OCI-LY3 (cell line): ENCODE results near the gene NEK10.

Experiments
- EZH2phosphoT487 ChIP-seq: fragments of 200-600 bp; shearing (Covaris generic); IDR thresholded peaks from 2 replicates; pipeline ENCODE4 v1.6.1; 2018; ENCODE audit warnings: antibody characterized with exemption, mixed run types, low read depth
- TF ChIP-seq, protein P1 (sequence below): fragments of 200-600, 300-600 bp; sonication (generic); IDR thresholded peaks from 2 replicates; pipeline ENCODE4 v1.5.1; 2014; ENCODE audit warnings: antibody characterized with exemption, low read length, low read depth

DNA sequence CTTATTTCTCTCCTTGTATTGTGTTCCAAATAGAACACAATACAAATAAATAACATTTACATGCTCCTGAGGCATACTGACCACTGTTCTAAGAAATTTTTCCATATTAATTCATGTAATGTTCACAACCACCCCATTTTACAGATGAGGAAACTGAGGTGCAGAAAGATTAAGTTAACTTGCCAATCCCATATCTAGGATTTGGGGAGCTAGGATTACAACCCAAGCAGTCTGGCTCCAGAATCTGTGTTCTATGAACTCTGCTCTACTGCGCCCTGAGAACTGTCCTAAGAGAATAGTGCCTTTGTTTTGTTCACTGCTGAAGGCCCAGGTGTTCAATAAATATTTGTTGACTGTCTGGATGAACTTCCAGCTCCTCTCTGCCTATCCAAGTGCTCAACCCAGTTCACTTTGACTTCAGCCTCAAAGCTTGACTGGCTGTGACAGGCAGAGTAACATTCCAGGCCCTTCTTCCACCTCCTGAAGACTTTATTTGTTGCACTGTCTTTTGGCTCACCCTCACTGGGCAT, 3.1 kb downstream of the NEK10 start:
- TF ChIP-seq, protein P1, sequence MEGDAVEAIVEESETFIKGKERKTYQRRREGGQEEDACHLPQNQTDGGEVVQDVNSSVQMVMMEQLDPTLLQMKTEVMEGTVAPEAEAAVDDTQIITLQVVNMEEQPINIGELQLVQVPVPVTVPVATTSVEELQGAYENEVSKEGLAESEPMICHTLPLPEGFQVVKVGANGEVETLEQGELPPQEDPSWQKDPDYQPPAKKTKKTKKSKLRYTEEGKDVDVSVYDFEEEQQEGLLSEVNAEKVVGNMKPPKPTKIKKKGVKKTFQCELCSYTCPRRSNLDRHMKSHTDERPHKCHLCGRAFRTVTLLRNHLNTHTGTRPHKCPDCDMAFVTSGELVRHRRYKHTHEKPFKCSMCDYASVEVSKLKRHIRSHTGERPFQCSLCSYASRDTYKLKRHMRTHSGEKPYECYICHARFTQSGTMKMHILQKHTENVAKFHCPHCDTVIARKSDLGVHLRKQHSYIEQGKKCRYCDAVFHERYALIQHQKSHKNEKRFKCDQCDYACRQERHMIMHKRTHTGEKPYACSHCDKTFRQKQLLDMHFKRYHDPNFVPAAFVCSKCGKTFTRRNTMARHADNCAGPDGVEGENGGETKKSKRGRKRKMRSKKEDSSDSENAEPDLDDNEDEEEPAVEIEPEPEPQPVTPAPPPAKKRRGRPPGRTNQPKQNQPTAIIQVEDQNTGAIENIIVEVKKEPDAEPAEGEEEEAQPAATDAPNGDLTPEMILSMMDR, result no peak
- TF ChIP-seq EZH2phosphoT487, result no peak
